Measurements from ENCODE around the gene KLHL25. TPM values are rescaled to one million over a fixed set of nuclear protein-coding genes. Genes with fewer than 3 reads are reported as not detected.
A peak's percentile ranks its signal among the peaks of the same experiment; 100 is the strongest.

The KLHL25 gene, protein sequence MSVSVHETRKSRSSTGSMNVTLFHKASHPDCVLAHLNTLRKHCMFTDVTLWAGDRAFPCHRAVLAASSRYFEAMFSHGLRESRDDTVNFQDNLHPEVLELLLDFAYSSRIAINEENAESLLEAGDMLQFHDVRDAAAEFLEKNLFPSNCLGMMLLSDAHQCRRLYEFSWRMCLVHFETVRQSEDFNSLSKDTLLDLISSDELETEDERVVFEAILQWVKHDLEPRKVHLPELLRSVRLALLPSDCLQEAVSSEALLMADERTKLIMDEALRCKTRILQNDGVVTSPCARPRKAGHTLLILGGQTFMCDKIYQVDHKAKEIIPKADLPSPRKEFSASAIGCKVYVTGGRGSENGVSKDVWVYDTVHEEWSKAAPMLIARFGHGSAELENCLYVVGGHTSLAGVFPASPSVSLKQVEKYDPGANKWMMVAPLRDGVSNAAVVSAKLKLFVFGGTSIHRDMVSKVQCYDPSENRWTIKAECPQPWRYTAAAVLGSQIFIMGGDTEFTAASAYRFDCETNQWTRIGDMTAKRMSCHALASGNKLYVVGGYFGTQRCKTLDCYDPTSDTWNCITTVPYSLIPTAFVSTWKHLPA
- total RNA-seq, result 10 to 100 TPM in 1 of 4 donors, 1 to 10 TPM in 3; 3.1 to 11.6 (median 8.1) TPM

DNA sequence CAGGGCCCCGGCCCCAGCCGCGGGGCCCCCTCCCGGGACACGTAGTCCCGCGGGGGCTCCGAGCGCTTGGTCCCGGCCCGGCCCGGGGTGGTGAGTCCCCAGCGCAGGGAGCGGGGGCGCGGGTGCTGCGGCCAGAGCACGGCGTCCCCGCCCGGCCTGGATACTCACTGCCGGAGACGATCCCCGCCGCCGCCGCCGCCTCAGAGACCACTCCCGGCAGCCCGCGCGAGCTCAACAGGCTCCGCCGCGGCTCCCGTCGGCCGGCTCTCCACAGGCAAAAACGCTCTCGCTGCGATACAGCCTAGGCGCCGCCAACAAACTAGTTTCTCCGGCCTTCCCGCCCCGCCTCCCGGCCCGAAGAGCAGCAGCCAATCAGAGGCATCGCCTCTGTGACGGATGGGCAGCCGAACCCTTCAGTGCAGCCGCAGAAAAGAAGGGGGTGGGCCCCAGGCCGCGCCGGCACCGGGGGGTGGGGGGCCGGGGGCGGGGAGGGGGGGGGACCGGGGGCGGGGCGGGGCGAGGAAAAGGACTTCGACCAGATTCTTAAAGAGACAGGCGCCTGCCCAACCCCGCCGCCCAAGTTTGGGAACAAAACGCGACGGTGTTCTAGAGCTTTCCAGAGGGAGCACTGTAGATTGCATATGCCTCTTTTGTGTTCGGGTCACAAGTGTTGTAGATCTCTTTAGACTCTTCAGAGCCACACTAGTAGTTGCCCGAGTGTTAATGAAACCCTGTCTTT, at the start of gene KLHL25:
Gene KLHL25 (minus strand): TSS at position 328 of the 739 bp plus-strand sequence. CDS start 25,115 bp downstream, outside the sequence.
- intact Hi-C loops (cut with DNase I), result no loop called here
- DNase-seq, result peak; percentile 67
- WGBS, 2 donors, result 2% methylated on average over 10 to 14 of the region's 71 CpGs
- H3K27ac ChIP-seq, result peak within 1 kb of the TSS; percentile 88 to 95 (median 92)
- TF ChIP-seq, protein P1, sequence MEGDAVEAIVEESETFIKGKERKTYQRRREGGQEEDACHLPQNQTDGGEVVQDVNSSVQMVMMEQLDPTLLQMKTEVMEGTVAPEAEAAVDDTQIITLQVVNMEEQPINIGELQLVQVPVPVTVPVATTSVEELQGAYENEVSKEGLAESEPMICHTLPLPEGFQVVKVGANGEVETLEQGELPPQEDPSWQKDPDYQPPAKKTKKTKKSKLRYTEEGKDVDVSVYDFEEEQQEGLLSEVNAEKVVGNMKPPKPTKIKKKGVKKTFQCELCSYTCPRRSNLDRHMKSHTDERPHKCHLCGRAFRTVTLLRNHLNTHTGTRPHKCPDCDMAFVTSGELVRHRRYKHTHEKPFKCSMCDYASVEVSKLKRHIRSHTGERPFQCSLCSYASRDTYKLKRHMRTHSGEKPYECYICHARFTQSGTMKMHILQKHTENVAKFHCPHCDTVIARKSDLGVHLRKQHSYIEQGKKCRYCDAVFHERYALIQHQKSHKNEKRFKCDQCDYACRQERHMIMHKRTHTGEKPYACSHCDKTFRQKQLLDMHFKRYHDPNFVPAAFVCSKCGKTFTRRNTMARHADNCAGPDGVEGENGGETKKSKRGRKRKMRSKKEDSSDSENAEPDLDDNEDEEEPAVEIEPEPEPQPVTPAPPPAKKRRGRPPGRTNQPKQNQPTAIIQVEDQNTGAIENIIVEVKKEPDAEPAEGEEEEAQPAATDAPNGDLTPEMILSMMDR (IDR thresholded peaks at IDR 0.05), result peak in 1 of 6 experiments; percentile 5
- peak in 2 of 4 donors; percentile 84 to 87 for TF ChIP-seq POLR2A (IDR thresholded peaks at IDR 0.05)
- no peaks in the 10 kb centered on the region for H3K27me3 ChIP-seq
- no peaks in the 10 kb centered on the region for H3K36me3 ChIP-seq
- H3K4me3 ChIP-seq, result peak within 1 kb of the TSS; percentile 70 to 99 (median 86)
- no peaks in the 10 kb centered on the region for H3K9me3 ChIP-seq
- H3K4me1 ChIP-seq, result peaks cover 7 to 46% (median 27%) of the 10 kb centered on the region in 3 donors

GRCh38 chr15:85840802-85841152, 46.1 kb upstream of the KLHL25 start:
- no peaks in the 10 kb centered on the region for H3K36me3 ChIP-seq
- no peak for DNase-seq
- intact Hi-C loops (cut with DNase I), result loop anchor here (5.0 kb wide), 1 partner anchor 108 kb away; no protein-coding TSS in a partner anchor
- no peak overlapping the region for H3K27ac ChIP-seq
- H3K4me1 ChIP-seq, result peaks cover 3 to 17% (median 5%) of the 10 kb centered on the region in 3 donors
- H3K4me3 ChIP-seq, result peak overlapping the region in 3 of 4 donors; percentile 1 to 59 (median 29)
- TF ChIP-seq, protein P1 (IDR thresholded peaks at IDR 0.05), result no peak
- TF ChIP-seq POLR2A (IDR thresholded peaks at IDR 0.05), result no peak
- H3K9me3 ChIP-seq, result no peaks in the 10 kb centered on the region
- H3K27me3 ChIP-seq, result peaks cover 0 to 22% (median 0%) of the 10 kb centered on the region in 4 donors
- 0% methylated on average over 5 to 8 of the region's 8 CpGs for WGBS, 2 donors

DNA sequence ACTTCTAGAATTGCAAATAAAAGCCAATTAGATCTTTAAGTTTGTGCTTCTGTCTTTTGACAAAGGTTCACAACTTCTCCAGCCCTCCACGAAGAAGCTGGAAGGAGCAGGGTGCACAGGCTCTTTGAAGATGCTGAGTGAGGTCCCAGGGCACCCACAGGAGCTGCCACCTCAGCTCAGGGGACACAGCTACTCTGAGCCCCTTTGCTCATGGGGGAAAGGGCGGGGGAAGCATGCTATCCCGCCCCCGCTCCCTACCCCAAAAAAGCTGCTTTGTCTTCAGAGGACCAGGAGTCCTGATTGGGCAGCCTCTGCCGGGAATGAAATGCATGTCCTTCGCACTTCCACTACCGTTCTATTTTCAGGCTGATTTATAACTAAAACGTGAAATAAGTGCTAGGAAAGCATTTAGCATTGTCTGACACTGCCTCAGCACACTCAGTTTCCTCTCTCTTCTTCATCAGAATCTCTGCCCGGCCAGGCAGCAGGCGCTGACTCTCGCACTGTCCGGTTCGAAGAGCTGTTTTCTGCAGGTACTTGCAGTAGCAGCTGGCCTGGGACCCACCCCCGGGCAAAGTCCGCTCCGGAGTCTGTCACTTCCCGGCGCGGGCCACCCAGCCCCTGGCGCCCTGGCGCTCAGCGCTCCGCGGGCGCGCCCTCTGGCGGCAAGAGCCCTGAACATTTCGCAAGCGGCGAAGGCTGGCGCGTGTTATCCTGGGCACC, 45.5 kb upstream of the KLHL25 start:
- 3 to 25% methylated on average over 6 to 8 of the region's 32 CpGs for WGBS, 2 donors
- TF ChIP-seq, protein P1 (IDR thresholded peaks at IDR 0.05), result peak; percentile 84 to 94 (median 90)
- TF ChIP-seq POLR2A (IDR thresholded peaks at IDR 0.05), result no peak
- H3K9me3 ChIP-seq, result no peaks in the 10 kb centered on the region
- H3K4me3 ChIP-seq, result peak overlapping the region in 3 of 4 donors; percentile 1 to 59 (median 29)
- H3K4me1 ChIP-seq, result peaks cover 3 to 17% (median 5%) of the 10 kb centered on the region in 3 donors
- H3K27ac ChIP-seq, result no peak overlapping the region
- peaks cover 0 to 19% (median 0%) of the 10 kb centered on the region in 4 donors for H3K27me3 ChIP-seq
- intact Hi-C loops (cut with DNase I), result loop anchor here (5.0 kb wide), 1 partner anchor 108 kb away; no protein-coding TSS in a partner anchor
- H3K36me3 ChIP-seq, result no peaks in the 10 kb centered on the region
- DNase-seq, result no peak

DNA sequence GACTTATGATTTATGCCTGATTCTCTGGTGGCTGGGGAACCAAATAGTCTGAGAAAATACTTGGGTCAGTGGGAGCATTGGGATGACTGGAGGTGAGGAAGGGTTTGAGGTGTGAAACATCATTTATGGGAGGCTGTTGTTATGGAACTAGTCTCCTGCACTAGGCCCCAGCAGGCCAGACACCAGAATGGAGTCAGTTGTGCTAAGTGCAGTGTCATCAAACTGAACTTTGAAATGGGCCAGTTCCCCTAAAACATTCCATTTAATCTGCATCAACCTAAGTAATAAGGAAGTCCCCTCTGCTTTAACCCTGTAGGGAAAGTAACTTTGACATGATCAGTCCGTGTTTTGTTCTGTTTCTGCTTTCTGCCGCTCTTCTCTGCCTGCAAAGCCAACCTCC, 44.9 kb upstream of the KLHL25 start:
- intact Hi-C loops (cut with DNase I), result loop anchor here (5.0 to 10.0 kb wide), 2 partner anchors 85 to 107 kb away; no protein-coding TSS in a partner anchor
- Histone ChIP-seq H3K36me3 (no peaks in the 10 kb centered on the region), H3K4me3 (no peak overlapping the region), H3K9me3 (no peaks in the 10 kb centered on the region), H3K4me1 (peaks cover 3 to 17% (median 5%) of the 10 kb centered on the region in 3 donors), H3K27me3 (peaks cover 0 to 14% (median 0%) of the 10 kb centered on the region in 4 donors), H3K27ac (no peak overlapping the region)
- WGBS, 2 donors, result 76 to 100% methylated on average over 2 of the region's 2 CpGs
- TF ChIP-seq, protein P1 (IDR thresholded peaks at IDR 0.05), result no peak
- no peak for TF ChIP-seq POLR2A (IDR thresholded peaks at IDR 0.05)
- no peak for DNase-seq

Data from esophagus squamous epithelium (tissue), 5 donors.